ENCODE measurements around the gene CCDC88C.

Gene CCDC88C

GRCh38 chr14:91343051-91343450 is 74.6 kb downstream of the CCDC88C start:
- no peak for DNase-seq (ENCODE audit: low read depth in 2 of 2)

- no peak for DNase-seq (ENCODE audit: low read depth in 2 of 2)
These were observed 75.3 kb downstream of the CCDC88C start for GRCh38 chr14:91342206-91342760.

GRCh38 chr14:91341751-91342154 is 75.9 kb downstream of the CCDC88C start:
- DNase-seq (ENCODE audit: low read depth in 2 of 2) = no peak

- DNase-seq (ENCODE audit: low read depth in 2 of 2) = no peak
These were observed 76.3 kb downstream of the CCDC88C start for GRCh38 chr14:91341334-91341733.

GRCh38 chr14:91339671-91340369 is 77.8 kb downstream of the CCDC88C start:
- DNase-seq (ENCODE audit: low read depth in 2 of 2) = no peak

GRCh38 chr14:91339076-91339475 is 78.5 kb downstream of the CCDC88C start:
- no peak for DNase-seq (ENCODE audit: low read depth in 2 of 2)

- no peak for DNase-seq (ENCODE audit: low read depth in 2 of 2)
These were observed 79.2 kb downstream of the CCDC88C start for GRCh38 chr14:91338379-91338778.

GRCh38 chr14:91337699-91338335 is 79.8 kb downstream of the CCDC88C start:
- DNase-seq (ENCODE audit: low read depth in 2 of 2) = no peak

- DNase-seq (ENCODE audit: low read depth in 2 of 2) = no peak
These were observed 81.5 kb downstream of the CCDC88C start for GRCh38 chr14:91336093-91336450.

- no peak for DNase-seq (ENCODE audit: low read depth in 2 of 2)
These were observed 82.2 kb downstream of the CCDC88C start for GRCh38 chr14:91335191-91336092.

- no peak for DNase-seq (ENCODE audit: low read depth in 2 of 2)
These were observed 84.0 kb downstream of the CCDC88C start for GRCh38 chr14:91333650-91334039.

GRCh38 chr14:91332986-91333649 is 84.5 kb downstream of the CCDC88C start:
- DNase-seq (ENCODE audit: low read depth in 2 of 2) = no peak

- no peak for DNase-seq (ENCODE audit: low read depth in 2 of 2)
These were observed 85.2 kb downstream of the CCDC88C start for GRCh38 chr14:91332171-91332985.

GRCh38 chr14:91331721-91332120 is 85.9 kb downstream of the CCDC88C start:
- DNase-seq (ENCODE audit: low read depth in 2 of 2) = no peak

- no peak for DNase-seq (ENCODE audit: low read depth in 2 of 2)
These were observed 86.8 kb downstream of the CCDC88C start for GRCh38 chr14:91330856-91331255.

- no peak for DNase-seq (ENCODE audit: low read depth in 2 of 2)
These were observed 87.4 kb downstream of the CCDC88C start for GRCh38 chr14:91330096-91330696.

- DNase-seq (ENCODE audit: low read depth in 2 of 2) = no peak
These were observed 88.1 kb downstream of the CCDC88C start for GRCh38 chr14:91329486-91330014.

- no peak for DNase-seq (ENCODE audit: low read depth in 2 of 2)
These were observed 89.1 kb downstream of the CCDC88C start for GRCh38 chr14:91328313-91329050.

GRCh38 chr14:91327661-91328312 is 89.8 kb downstream of the CCDC88C start:
- no peak for DNase-seq (ENCODE audit: low read depth in 2 of 2)

Measured in fibroblast of skin of left quadriceps (primary cell).